Measurements from ENCODE around the gene CAPN5. TPM values are rescaled to one million over a fixed set of nuclear protein-coding genes. Genes with fewer than 3 reads are reported as not detected.

Gene CAPN5
- total RNA-seq, 2 donors from 2014 or later: 2.6 to 4.0 TPM

GRCh38 chr11:77072851-77073327 is 6.1 kb downstream of the CAPN5 start:
- no peak for DNase-seq (ENCODE audit: low spot score)
- Histone ChIP-seq H3K9me3 (no peaks in the 10 kb centered on the region), H3K4me1 (peaks cover 0 to 40% of the 10 kb centered on the region in 2 donors), H3K4me3 (no peak overlapping the region), H3K27ac (peak overlapping the region; percentile 66 to 80), H3K27me3 (no peaks in the 10 kb centered on the region), H3K36me3 (no peaks in the 10 kb centered on the region)
- no peak for TF ChIP-seq CTCF (IDR thresholded peaks at IDR 0.05)

- H3K4me1 ChIP-seq: peaks cover 0 to 34% of the 10 kb centered on the region in 2 donors
- peaks cover 0 to 3% of the 10 kb centered on the region in 2 donors for H3K9me3 ChIP-seq
- H3K4me3 ChIP-seq: no peak overlapping the region
- peak; percentile 93 for DNase-seq (ENCODE audit: low spot score)
- no peaks in the 10 kb centered on the region for H3K27me3 ChIP-seq
- peak overlapping the region; percentile 66 to 80 for H3K27ac ChIP-seq
- H3K36me3 ChIP-seq: no peaks in the 10 kb centered on the region
- TF ChIP-seq CTCF (IDR thresholded peaks at IDR 0.05): peak in 1 of 2 donors; percentile 54
These were observed 6.7 kb downstream of the CAPN5 start for GRCh38 chr11:77073328-77074001.

GRCh38 chr11:77074205-77074604 is 7.4 kb downstream of the CAPN5 start:
- Histone ChIP-seq H3K27ac (peak overlapping the region; percentile 66 to 80), H3K4me1 (peaks cover 0 to 30% of the 10 kb centered on the region in 2 donors), H3K4me3 (no peak overlapping the region), H3K9me3 (peaks cover 0 to 3% of the 10 kb centered on the region in 2 donors), H3K27me3 (no peaks in the 10 kb centered on the region), H3K36me3 (no peaks in the 10 kb centered on the region)
- no peak for TF ChIP-seq CTCF (IDR thresholded peaks at IDR 0.05)
- peak; percentile 42 for DNase-seq (ENCODE audit: low spot score)

- no peaks in the 10 kb centered on the region for H3K36me3 ChIP-seq
- peak; percentile 40 for DNase-seq (ENCODE audit: low spot score)
- peaks cover 0 to 3% of the 10 kb centered on the region in 2 donors for H3K9me3 ChIP-seq
- peak overlapping the region; percentile 66 to 80 for H3K27ac ChIP-seq
- no peak for TF ChIP-seq CTCF (IDR thresholded peaks at IDR 0.05)
- no peak overlapping the region for H3K4me3 ChIP-seq
- no peaks in the 10 kb centered on the region for H3K27me3 ChIP-seq
- peaks cover 0 to 30% of the 10 kb centered on the region in 2 donors for H3K4me1 ChIP-seq
These were observed 8.0 kb downstream of the CAPN5 start for GRCh38 chr11:77074626-77075221.

GRCh38 chr11:77075425-77075905 is 8.7 kb downstream of the CAPN5 start:
- Histone ChIP-seq H3K9me3 (peaks cover 0 to 3% of the 10 kb centered on the region in 2 donors), H3K36me3 (no peaks in the 10 kb centered on the region), H3K27ac (peak overlapping the region in 1 of 2 donors; percentile 80), H3K4me3 (no peak overlapping the region), H3K4me1 (peaks cover 0 to 30% of the 10 kb centered on the region in 2 donors), H3K27me3 (no peaks in the 10 kb centered on the region)
- DNase-seq (ENCODE audit: low spot score): no peak
- no peak for TF ChIP-seq CTCF (IDR thresholded peaks at IDR 0.05)

Data from right atrium auricular region (tissue), 2 donors.